H1 (cell line): ENCODE data around the gene PACSIN2. TPM values are rescaled to one million over a fixed set of nuclear protein-coding genes. Genes with fewer than 3 reads are reported as not detected.

ENCODE experiments used
- CBX5 ChIP-seq: fragments of 300-800, 300-1000 bp; sonication (generic); IDR thresholded peaks from 2 replicates; pipeline ENCODE4 v1.7.1; 2016; ENCODE audit warnings: antibody characterized with exemption, low read length, low read depth
- FOSL1 ChIP-seq: IDR thresholded peaks from 2 replicates; pipeline ENCODE4 v1.6.1; 2011; ENCODE audit warnings: mild to moderate bottlenecking, low read depth, low read length, moderate library complexity; ENCODE audit not compliant: insufficient read depth
- RAD21 ChIP-seq, 2 experiments: IDR thresholded peaks in 1 of 2; conservative IDR thresholded peaks in 1 of 2; 2 replicates each; pipeline ENCODE4 v1.6.1; 2011; ENCODE audit warnings: low read depth in 2 of 2, low read length in 2 of 2, improper control_type of control experiment in 1 of 2, inconsistent platforms in 1 of 2, mild to moderate bottlenecking in 1 of 2, moderate library complexity in 1 of 2
- SP2 ChIP-seq: IDR thresholded peaks from 2 replicates; pipeline ENCODE4 v1.6.1; 2012; ENCODE audit warnings: mild to moderate bottlenecking, low read length, inconsistent platforms
- polyA plus RNA-seq, 7 experiments: library from polyadenylated mRNA; depleted of rRNA in 3 of 7; stranded (reverse) in 5 of 7; unstranded in 2 of 7; fragments of >200 nt in 5 of 7; fragments of 200-250 nt in 2 of 7; gene quantifications; 1 replicate in 5 of 7; 2 replicates in 1 of 7; 4 replicates in 1 of 7; pipeline versions ENCODE4 v1.2.1 to v1.2.3, GENCODE V29; 2011 to 2013; ENCODE audit warnings: missing spikeins in 2 of 7, mixed read lengths in 2 of 7
- total RNA-seq: library from RNA; stranded (reverse); fragmentation: NEBNext Ultra II Directional; extraction: Animal tissue kit (Norgen Biotek cat#: 25700); gene quantifications from 2 replicates; pipeline ENCODE4 v1.2.1, GENCODE V29; 2021

The PACSIN2 gene
- total and polyA plus RNA-seq, 2 of the 8 experiments (the other 6 are each of a cell fraction or from before 2014, with no cell fraction given), result 44.8 to 64.2 TPM

- no peak for TF ChIP-seq CBX5
- no peak for TF ChIP-seq SP2
- TF ChIP-seq RAD21 (IDR thresholded peaks at IDR 0.05 in 1 of 2, conservative IDR thresholded peaks at IDR 0.05 in 1 of 2; ENCODE audit: low read depth in 2 of 2, low read length in 2 of 2), result no peak
- no peak for TF ChIP-seq FOSL1
Measured at GRCh38 chr22:43057641-43058040, 42.7 kb upstream of the PACSIN2 start (continued).
